WTC11 (cell line): ENCODE data around the gene SPOCK1.

ENCODE experiments used
- ELF4 ChIP-seq: sonication (generic); formaldehyde crosslinking; IDR thresholded peaks from 2 replicates; pipeline ENCODE4 v1.8.1; 2022; ENCODE audit warnings: low read depth, mild to moderate bottlenecking, moderate library complexity, missing genetic modification reagents
- FOXK1 ChIP-seq: sonication (generic); formaldehyde crosslinking; IDR thresholded peaks from 2 replicates; pipeline ENCODE4 v1.8.0; 2022; ENCODE audit warnings: mild to moderate bottlenecking, moderate library complexity, missing genetic modification reagents
- IRF2 ChIP-seq: sonication (generic); formaldehyde crosslinking; IDR thresholded peaks from 2 replicates; pipeline ENCODE4 v1.8.0; 2022; ENCODE audit warnings: low read depth, missing genetic modification reagents, borderline replicate concordance
- KAT7 ChIP-seq: sonication (generic); formaldehyde crosslinking; IDR thresholded peaks from 2 replicates; pipeline ENCODE4 v1.8.1; 2023; ENCODE audit warnings: missing genetic modification reagents, mild to moderate bottlenecking, borderline replicate concordance
- NR3C1 ChIP-seq: sonication (generic); formaldehyde crosslinking; conservative IDR thresholded peaks from 2 replicates; pipeline ENCODE4 v1.8.1; 2023; ENCODE audit warnings: low read depth, mild to moderate bottlenecking, missing genetic modification reagents
- ZNF263 ChIP-seq: sonication (generic); formaldehyde crosslinking; IDR thresholded peaks from 2 replicates; pipeline ENCODE4 v1.8.1; 2022; ENCODE audit warnings: low read depth, mild to moderate bottlenecking, moderate library complexity, missing genetic modification reagents
- TF ChIP-seq, protein P1 (sequence below): sonication (generic); formaldehyde crosslinking; IDR thresholded peaks from 2 replicates; pipeline ENCODE4 v1.8.1; 2023; ENCODE audit warnings: mild to moderate bottlenecking, missing genetic modification reagents, moderate library complexity
- TF ChIP-seq, protein P2 (sequence below): fragments of 200-600 bp; IDR thresholded peaks from 2 replicates; pipeline ENCODE4 v1.8.0; 2022; ENCODE audit warnings: antibody characterized with exemption
- TF ChIP-seq, protein P3 (sequence below): sonication (generic); formaldehyde crosslinking; IDR thresholded peaks from 2 replicates; pipeline ENCODE4 v1.8.0; 2023; ENCODE audit warnings: missing genetic modification reagents
- TF ChIP-seq, protein P4 (sequence below): sonication (generic); formaldehyde crosslinking; IDR thresholded peaks from 2 replicates; pipeline ENCODE4 v1.8.0; 2022; ENCODE audit warnings: mild to moderate bottlenecking, missing genetic modification reagents

DNA sequence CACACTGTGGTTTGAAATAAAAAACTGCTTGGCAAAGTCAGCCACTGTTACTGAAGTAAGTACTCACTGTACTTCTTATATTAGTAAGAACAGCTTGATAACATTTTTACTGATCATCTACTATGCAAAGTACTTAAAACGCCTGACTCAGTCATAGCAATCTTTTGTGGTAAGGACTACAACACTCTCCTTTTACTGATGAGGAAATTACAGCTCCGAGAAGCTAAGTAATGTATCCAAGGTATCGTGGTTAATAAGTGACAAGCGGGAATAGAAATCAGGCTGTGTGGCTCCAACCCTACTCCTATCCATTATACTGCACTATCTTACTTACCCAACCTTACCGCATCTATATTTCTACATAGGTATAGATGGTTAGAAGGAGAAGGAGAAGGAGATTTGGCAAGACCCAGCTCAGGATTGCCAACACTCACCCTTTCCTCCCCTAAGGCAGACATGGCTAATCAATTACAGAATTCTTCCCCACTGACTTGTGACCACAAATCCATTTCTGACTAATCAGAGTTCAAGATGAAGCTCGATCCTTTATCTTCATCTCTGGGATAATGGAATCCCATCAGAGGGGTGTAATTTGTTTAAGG lies 281.4 kb downstream of the SPOCK1 start:
- TF ChIP-seq ELF4 (CRISPR knock-in tag) (no peak), IRF2 (CRISPR knock-in tag) (no peak), NR3C1 (CRISPR knock-in tag) (no peak), FOXK1 (CRISPR knock-in tag) (no peak), KAT7 (no peak), ZNF263 (CRISPR knock-in tag) (no peak)
- TF ChIP-seq, protein P1, sequence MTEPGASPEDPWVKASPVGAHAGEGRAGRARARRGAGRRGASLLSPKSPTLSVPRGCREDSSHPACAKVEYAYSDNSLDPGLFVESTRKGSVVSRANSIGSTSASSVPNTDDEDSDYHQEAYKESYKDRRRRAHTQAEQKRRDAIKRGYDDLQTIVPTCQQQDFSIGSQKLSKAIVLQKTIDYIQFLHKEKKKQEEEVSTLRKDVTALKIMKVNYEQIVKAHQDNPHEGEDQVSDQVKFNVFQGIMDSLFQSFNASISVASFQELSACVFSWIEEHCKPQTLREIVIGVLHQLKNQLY (CRISPR knock-in tag): no peak
- TF ChIP-seq, protein P2, sequence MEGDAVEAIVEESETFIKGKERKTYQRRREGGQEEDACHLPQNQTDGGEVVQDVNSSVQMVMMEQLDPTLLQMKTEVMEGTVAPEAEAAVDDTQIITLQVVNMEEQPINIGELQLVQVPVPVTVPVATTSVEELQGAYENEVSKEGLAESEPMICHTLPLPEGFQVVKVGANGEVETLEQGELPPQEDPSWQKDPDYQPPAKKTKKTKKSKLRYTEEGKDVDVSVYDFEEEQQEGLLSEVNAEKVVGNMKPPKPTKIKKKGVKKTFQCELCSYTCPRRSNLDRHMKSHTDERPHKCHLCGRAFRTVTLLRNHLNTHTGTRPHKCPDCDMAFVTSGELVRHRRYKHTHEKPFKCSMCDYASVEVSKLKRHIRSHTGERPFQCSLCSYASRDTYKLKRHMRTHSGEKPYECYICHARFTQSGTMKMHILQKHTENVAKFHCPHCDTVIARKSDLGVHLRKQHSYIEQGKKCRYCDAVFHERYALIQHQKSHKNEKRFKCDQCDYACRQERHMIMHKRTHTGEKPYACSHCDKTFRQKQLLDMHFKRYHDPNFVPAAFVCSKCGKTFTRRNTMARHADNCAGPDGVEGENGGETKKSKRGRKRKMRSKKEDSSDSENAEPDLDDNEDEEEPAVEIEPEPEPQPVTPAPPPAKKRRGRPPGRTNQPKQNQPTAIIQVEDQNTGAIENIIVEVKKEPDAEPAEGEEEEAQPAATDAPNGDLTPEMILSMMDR: no peak
- TF ChIP-seq, protein P3, sequence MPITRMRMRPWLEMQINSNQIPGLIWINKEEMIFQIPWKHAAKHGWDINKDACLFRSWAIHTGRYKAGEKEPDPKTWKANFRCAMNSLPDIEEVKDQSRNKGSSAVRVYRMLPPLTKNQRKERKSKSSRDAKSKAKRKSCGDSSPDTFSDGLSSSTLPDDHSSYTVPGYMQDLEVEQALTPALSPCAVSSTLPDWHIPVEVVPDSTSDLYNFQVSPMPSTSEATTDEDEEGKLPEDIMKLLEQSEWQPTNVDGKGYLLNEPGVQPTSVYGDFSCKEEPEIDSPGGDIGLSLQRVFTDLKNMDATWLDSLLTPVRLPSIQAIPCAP (CRISPR knock-in tag): no peak
- TF ChIP-seq, protein P4, sequence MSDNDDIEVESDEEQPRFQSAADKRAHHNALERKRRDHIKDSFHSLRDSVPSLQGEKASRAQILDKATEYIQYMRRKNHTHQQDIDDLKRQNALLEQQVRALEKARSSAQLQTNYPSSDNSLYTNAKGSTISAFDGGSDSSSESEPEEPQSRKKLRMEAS: no peak
